Pancreas (tissue), 10 donors: ENCODE results near the gene CCDC32. TPM values are rescaled to one million over a fixed set of nuclear protein-coding genes. Genes with fewer than 3 reads are reported as not detected.

ENCODE experiments used
- ATAC-seq, 4 donors: fragments of 200-7000 bp; cut with Tn5 transposase; one replicate each; pipeline versions ENCODE4 v1.8.0 to v1.9.1; 2020; ENCODE audit warnings: mild to moderate bottlenecking in 4 of 4, moderate library complexity in 4 of 4
- DNase-seq, 6 donors: peaks; one replicate each; pipeline ENCODE4 v3.0.0-alpha.2; 2020
- FAIRE-seq: peaks from 2 replicates; lab custom pipeline; 2012; peaks lifted over from hg19 to GRCh38; lab: Jason Lieb, UNC
- H3K27ac ChIP-seq, 4 donors: fragments of 200-600 bp; sonication (generic); 1 replicate in 3 of 4; 2 replicates in 1 of 4; pipeline versions ENCODE4 v1.5.0 to v1.8.0; 2020
- H3K27me3 ChIP-seq, 4 donors: fragments of 200-600 bp; one replicate each; pipeline ENCODE4 v1.8.0; 2021
- H3K36me3 ChIP-seq, 3 donors: fragments of 200-600 bp; sonication (generic) in 1 of 3; one replicate each; pipeline versions ENCODE4 v1.5.0 to v1.8.0; 2020 to 2021
- H3K4me1 ChIP-seq, 3 donors: fragments of 200-600 bp; one replicate each; pipeline ENCODE4 v1.8.0; 2021
- H3K4me3 ChIP-seq, 4 donors: fragments of 200-600 bp; sonication (generic) in 2 of 4; one replicate each; pipeline versions ENCODE4 v1.5.0 to v1.8.0; 2020 to 2021
- H3K9me3 ChIP-seq, 4 donors: fragments of 200-600 bp; one replicate each; pipeline ENCODE4 v1.8.0; 2021
- CTCF ChIP-seq, 4 donors: fragments of 200-600 bp; sonication (generic) in 3 of 4; IDR thresholded peaks; one replicate each; pipeline versions ENCODE4 v1.5.0 to v1.8.0; 2021; ENCODE audit warnings: antibody characterized with exemption in 4 of 4
- WGBS, 2 donors: extraction: QIAGEN DNeasy Blood & Tissue Kit; methylation state at CpG; one replicate each; pipeline ENCODE4 v1.1.7; 2013; 5-methylcytosine and 5-hydroxymethylcytosine counted together
- intact Hi-C, 3 donors: fragments of 100-400 bp; cut with DNase I; formaldehyde crosslinking; loops; one replicate each; pipeline versions ENCODE4 v1.11.1 to v1.14.2; 2022
- polyA plus RNA-seq, 2 donors: library from polyadenylated mRNA; stranded (reverse); fragments of 200-250 nt; gene quantifications; one replicate each; pipeline ENCODE4 v1.2.3, GENCODE V29; 2013
- total RNA-seq, 6 donors: library from RNA; stranded (reverse); fragmentation: NEBNext Ultra II Directional in 4 of 6; extraction: Animal tissue kit (Norgen Biotek cat#: 25700) in 4 of 6; gene quantifications; one replicate each; pipeline versions ENCODE4 v1.2.1 to v1.2.4, GENCODE V29; 2021 to 2023
- donor health status: healthy with polysubstance abuse.
- donor health status: DM: no; HTN: no; CAD: no; lungs with moderate emphysema.
- donor health status: DM: no; HTN: no; CAD: no.
- donor health status: control.
- donor health status: control.
- donor health status: Bipolar disorder and iron deficiency.
- donor health status: DM: yes; HTN: yes; CAD: no.
- donor health status: DM: no; HTN: no; CAD: no.
- donor health status: DM: no; HTN: no; CAD: no.
- donor health status: DM: yes; HTN: yes; CAD: no.

CCDC32 gene
- total and polyA plus RNA-seq, 8 donors, result 13.5 to 22.6 (median 16.1) TPM

GRCh38 chr15:40562691-40563090, 2.2 kb downstream of the CCDC32 start:
- Histone ChIP-seq H3K27ac (no peak overlapping the region), H3K4me3 (no peak overlapping the region), H3K4me1 (peaks cover 0 to 7% (median 0%) of the 10 kb centered on the region in 3 donors), H3K36me3 (no peaks in the 10 kb centered on the region), H3K9me3 (no peaks in the 10 kb centered on the region), H3K27me3 (no peaks in the 10 kb centered on the region)
- FAIRE-seq (no peak), ATAC-seq (no peak), DNase-seq (no peak)
- 75 to 84% methylated on average over 2 of the region's 2 CpGs for WGBS, 2 donors
- TF ChIP-seq CTCF (IDR thresholded peaks at IDR 0.05), result no peak
- intact Hi-C loops, result no loop called here

GRCh38 chr15:40558952-40559742, 5.7 kb downstream of the CCDC32 start:
- no peaks in the 10 kb centered on the region for H3K36me3 ChIP-seq
- DNase-seq, result no peak
- TF ChIP-seq CTCF (IDR thresholded peaks at IDR 0.05), result no peak
- ATAC-seq, result no peak
- no peak overlapping the region for H3K4me3 ChIP-seq
- H3K27me3 ChIP-seq, result no peaks in the 10 kb centered on the region
- FAIRE-seq, result no peak
- 78 to 85% methylated on average over 6 of the region's 6 CpGs for WGBS, 2 donors
- H3K9me3 ChIP-seq, result no peaks in the 10 kb centered on the region
- H3K4me1 ChIP-seq, result peaks cover 0 to 7% (median 0%) of the 10 kb centered on the region in 3 donors
- intact Hi-C loops, result no loop called here
- H3K27ac ChIP-seq, result no peak overlapping the region

GRCh38 chr15:40555876-40556275, 9.0 kb downstream of the CCDC32 start:
- intact Hi-C loops, result no loop called here
- ATAC-seq (no peak), DNase-seq (no peak)

GRCh38 chr15:40554161-40554525, 10.7 kb downstream of the CCDC32 start:
- Histone ChIP-seq H3K36me3 (peaks cover 0 to 3% (median 0%) of the 10 kb centered on the region in 3 donors), H3K4me1 (no peaks in the 10 kb centered on the region), H3K4me3 (no peak overlapping the region), H3K27ac (no peak overlapping the region), H3K9me3 (no peaks in the 10 kb centered on the region), H3K27me3 (no peaks in the 10 kb centered on the region)
- intact Hi-C loops, result no loop called here
- FAIRE-seq, result no peak
- 73 to 87% methylated on average over 4 of the region's 4 CpGs for WGBS, 2 donors
- ATAC-seq, result no peak
- no peak for DNase-seq
- no peak for TF ChIP-seq CTCF (IDR thresholded peaks at IDR 0.05)

More at GRCh38 chr15:40555876-40556275, 9.0 kb downstream of the CCDC32 start:
- Histone ChIP-seq H3K27me3 (no peaks in the 10 kb centered on the region), H3K9me3 (no peaks in the 10 kb centered on the region), H3K27ac (no peak overlapping the region), H3K36me3 (peaks cover 0 to 3% (median 0%) of the 10 kb centered on the region in 3 donors), H3K4me1 (no peaks in the 10 kb centered on the region), H3K4me3 (no peak overlapping the region)
- 95 to 97% methylated on average over 2 of the region's 2 CpGs for WGBS, 2 donors
- no peak for TF ChIP-seq CTCF (IDR thresholded peaks at IDR 0.05)
- no peak for FAIRE-seq
